ENCODE results near the gene BCKDHA.
"Not testable (repeated sequence)": the region's sequence is repeated elsewhere in the genome, so short reads cannot be mapped to it uniquely, and the experiment has no call there.

BCKDHA gene

DNA sequence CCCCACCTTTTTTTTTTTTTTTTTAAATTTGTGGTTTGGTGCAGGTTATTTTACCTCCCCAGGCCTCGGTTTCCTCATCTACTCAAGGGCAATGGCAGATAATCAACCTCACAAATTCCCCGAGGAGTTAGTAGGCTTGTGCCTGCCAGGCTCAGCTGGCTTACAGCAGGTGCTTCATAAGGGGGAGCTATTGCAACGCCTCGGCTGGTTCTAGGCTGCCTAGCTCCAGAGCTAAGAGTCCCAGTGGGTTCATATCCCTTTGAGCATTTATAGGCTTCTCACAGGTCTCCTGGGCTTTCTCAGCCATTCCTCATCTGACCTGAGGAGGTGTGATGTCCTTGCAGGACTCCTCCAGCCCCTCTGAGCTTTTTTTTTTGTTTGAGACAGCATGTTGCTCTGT is 10.6 kb downstream of the BCKDHA start:
- no peak for FAIRE-seq

DNA sequence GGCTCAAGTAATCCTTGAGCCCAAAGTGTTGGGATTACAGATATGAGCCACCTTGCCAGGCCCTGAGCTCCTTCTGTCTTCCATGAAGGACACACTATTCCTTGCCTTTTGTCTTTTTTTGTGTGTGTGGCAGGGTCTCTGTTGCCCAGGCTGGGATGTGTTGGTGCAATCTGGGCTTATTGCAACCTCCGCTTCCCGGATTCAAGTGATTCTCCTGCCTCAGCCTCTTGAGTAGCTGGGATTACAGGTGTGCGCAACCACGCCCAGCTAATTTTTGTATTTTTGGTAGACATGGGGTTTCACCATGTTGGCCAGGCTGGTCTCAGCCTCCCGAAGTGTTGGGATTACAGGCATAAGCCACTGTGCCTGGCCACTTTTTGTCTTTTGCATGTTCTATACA is 11.2 kb downstream of the BCKDHA start:
- FAIRE-seq: not testable (repeated sequence)

DNA sequence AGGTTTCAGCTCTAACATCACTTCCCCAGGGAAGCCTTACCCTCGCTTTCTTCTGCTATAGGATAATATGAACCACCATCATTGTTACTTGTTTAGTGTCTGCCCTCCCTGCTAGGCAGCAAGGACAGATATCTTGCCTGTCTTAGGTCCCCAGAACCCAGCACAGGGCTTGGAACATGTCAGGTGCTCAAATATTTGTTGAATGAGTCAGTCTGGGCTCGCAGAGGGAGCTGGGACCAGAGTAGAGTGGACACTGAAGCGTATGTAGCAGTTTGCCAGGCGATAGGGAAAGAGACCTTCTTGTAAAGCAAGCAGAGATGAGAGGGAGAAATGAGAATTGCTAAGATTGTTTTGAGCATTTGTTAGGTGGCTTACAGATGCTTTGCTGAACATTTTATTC is 11.7 kb downstream of the BCKDHA start:
- FAIRE-seq: no peak

DNA sequence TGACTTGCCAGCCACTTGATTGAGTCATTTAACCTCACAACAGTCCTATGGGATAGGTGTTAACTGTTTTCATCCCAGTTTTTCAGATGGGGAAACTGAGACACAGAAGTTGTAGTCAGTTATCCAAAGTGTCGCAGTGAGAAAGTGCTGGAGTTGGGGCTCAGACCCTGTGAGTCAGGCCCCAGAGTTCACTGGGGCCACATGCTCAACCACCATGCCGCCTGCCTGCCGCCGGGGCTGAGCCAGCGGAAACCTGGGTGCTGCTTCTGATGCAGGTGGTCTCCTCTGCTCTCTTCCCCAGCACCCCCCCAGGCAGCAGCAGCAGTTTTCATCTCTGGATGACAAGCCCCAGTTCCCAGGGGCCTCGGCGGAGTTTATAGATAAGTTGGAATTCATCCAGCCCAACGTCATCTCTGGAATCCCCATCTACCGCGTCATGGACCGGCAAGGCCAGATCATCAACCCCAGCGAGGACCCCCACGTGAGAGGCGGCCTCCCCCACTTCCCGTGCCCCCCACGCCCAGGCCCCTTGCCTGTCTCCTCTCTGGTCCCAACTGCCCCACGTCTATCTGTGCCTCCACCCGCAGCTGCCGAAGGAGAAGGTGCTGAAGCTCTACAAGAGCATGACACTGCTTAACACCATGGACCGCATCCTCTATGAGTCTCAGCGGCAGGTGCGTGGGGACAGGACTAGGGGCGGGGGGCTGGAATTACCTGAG is 12.9 kb downstream of the BCKDHA start:
- FAIRE-seq: no peak

DNA sequence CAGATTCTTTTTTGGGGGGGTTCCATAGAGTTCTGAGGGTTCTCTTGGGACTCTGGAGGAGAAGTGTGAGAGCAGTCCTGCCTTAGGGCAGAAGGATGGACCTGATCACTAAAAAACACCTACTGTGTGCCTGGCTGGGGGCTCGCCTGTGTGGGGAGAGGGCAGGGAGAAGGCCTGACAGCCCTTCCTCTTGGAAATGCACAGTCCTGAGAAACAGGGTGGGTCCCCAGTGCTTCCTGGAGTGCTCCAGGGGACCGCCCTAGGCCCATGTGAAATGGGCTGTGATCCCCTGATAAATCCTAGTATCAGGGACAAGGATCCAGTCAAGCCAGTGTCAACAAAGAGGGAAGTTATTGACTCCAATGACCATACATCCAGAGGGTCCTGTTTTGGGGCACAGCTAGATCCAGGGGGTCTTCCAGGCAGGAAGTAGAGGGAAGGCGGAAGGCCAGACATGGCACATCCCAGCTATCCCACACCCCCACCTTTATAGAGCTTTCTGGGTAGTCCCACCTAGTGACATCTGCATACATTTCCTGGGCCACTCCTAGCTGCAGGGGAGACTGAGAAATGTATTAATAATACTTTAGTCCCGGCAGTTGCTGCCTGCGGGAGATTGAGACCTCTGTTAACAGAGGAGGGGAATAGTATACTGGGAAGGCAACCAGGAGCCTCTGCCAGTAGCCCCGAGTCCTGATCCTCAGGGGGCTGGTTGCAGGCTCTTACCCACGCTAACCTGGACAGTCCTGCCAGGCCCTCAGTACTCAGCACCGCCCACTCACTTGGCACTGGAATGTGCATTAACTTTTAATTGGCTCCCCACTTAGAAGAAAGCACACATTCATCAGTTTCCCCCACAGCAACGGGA is 13.7 kb downstream of the BCKDHA start:
- no peak for FAIRE-seq

DNA sequence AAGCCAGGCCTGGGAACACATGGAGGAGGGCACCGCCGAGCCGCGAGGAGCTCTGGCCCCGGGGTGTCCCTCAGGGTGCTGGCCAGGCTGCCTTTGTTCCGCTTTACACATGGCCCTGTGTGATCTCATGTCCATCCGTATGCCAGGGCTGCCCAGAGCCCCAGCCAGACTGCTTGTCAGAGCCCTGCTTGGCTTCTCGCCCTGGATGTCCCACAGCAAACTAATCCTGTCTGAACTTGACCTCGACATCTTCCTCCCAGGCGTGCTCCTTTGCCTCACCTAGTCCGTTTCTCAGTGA is 14.3 kb downstream of the BCKDHA start:
- FAIRE-seq: no peak

DNA sequence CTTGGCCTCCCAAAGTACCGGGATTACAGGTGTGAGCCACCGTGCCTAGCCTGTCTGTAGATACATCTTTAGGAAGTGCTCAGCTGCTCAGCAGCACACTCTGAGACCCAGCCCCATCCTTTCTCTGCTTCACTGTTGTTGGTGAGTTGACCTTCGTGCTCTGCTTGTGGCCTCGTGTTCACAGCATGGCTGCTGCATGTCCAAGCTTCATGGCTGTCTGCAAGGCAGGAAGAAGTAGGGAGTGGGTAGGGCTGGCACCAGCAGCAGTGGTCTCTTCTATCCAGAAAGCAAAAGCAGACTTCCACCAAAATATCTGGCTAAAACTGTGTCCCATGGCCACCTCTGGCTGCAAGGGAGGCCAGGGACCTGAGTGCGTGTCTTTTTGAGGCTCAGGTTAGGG is 15.3 kb downstream of the BCKDHA start:
- no peak for FAIRE-seq

DNA sequence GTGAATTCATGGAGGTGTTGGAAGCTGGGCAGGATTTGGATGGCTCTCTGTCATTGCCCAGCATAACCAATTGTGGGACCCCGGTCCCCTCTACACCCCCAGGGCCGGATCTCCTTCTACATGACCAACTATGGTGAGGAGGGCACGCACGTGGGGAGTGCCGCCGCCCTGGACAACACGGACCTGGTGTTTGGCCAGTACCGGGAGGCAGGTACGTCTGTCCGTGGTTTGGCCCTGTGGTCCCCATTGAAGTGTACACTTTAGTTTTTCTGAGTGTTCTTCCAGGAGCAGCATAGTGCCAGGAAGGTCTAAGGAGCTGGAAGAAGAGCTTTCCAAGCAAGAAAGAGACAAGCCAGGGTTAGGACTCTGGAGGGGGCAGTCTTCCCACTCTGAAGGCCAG is 16.3 kb downstream of the BCKDHA start:
- no peak for FAIRE-seq

DNA sequence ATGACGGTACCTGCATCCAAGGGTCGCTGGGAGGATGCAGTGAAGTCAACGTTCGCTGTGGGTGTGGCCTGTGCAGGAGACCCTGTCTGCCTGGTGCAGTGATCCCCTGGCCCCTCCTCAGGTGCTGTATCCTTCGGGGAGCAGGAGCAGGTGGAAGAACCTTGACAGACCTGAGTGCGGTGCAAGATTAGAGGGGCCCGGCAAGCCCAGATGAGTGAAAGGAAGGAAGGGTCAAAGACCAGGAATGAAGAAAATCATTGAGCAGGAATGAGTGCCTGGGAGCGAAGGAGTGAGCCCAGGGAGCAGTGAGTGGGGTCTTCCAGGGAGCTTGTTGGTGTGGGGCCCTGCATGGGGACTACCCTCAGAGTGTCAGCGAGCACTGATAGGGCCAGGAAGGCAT is 16.8 kb downstream of the BCKDHA start:
- FAIRE-seq: no peak

DNA sequence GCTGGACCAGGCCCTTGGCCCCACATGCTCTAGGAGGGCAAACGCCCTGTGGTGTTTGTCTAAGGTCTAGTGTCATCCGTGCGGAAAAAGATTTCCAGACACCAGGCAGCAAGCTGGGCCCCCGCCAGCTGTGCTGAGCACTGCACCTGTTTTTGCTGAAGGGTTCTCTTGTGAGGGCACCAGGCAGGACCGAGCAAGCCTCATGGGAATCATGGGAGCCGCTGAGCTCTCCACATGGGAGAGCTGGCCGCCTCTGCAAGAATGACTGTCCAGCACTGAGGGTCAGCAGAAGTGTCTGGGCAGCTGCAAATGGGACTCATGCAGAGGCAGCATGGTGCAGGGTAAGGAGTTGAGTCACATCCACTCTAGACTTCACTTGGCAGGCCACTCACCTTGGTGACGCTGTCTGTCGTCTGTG is 17.5 kb downstream of the BCKDHA start:
- FAIRE-seq: no peak

DNA sequence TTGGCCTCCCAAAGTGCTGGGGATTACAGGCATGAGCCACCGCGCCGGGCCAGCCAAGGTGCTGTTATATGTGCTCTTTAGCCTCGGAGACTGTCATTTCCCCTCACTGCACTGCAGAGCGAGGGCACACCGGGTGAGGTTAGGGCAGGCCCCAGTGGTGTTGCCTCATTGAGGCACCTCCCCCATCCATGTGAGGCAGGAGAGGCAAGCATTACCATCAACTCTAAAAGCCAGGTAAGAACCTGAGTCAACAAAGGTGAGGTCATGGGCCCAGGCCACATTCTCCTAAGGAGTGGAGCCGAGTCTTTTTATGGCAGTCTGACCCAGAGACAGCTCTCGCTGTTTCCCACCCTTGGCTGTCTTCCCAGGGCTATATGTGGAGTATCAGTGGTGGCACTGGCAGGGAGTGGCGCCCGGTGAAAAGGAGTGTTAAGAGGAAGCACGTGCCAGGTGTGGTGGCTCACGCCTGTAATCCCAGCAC is 18.6 kb downstream of the BCKDHA start:
- no peak for FAIRE-seq

DNA sequence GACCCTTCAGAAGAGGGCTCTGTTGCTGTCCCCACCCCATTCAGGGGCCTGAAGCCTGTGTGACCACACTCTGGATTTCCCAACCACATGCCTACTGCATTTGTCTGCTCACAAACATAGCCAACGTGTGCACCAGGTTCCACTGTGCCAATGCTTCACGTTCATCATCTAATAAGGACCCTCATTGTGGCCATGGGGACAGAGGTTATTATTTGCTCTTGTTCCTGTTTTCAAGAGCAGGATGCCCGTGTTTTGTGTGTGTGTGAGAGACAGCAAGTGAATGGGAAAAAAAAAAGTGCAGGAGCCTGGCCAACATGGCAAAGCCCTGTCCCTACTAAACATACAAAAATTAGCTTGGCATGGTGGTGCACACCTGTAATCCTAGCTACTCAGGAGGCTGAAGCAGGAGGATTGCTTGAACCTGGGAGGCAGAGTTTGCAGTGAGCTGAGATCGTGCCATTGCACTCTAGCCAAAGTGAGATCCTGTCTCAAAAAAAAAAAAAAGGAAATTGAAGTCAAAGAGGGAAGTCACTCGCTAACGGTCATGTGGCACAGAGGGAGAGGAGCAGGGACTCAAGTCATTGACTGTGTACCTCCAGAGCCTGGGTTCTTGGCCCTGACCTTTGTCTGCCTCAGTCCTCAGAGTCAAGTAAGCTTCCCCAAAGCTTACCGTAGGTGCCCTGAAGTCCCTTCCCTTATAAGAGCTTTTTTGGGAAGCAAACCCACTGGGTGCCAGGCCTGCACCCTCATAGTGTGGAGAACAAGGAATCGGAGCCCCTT is 22.7 kb downstream of the BCKDHA start:
- FAIRE-seq: no peak

DNA sequence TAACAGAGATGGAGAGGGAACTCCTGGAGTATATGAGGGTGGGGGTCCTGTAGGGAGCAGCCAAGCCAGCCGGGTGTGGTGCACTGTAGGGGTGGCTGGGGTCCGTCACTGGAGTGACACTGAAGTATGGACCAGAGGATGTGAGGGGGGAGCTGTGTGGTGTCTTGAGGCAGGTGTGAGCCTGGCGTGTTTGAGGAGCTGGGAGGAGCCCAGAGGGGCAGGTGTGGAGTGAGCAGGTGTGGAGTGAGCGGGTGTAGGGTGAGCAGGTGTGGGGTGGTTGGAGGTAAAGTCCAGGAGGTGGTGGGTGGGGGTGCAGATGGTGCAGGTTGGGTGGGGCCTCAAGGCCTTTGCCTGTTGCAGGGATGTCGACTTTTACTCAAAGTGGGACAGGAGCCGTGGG is 23.7 kb downstream of the BCKDHA start:
- no peak for FAIRE-seq

DNA sequence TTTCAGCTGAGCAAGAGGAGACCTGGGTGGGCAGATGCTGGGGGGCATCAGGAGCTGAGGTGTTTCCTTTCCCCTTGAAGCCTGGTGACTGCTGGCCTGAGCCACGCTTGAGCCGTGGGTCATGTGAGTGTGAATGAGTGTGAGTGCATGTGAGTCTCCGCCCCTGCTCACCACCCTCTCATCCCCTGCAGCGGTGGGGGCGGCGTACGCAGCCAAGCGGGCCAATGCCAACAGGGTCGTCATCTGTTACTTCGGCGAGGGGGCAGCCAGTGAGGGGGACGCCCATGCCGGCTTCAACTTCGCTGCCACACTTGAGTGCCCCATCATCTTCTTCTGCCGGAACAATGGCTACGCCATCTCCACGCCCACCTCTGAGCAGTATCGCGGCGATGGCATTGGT is 24.4 kb downstream of the BCKDHA start:
- FAIRE-seq: no peak

DNA sequence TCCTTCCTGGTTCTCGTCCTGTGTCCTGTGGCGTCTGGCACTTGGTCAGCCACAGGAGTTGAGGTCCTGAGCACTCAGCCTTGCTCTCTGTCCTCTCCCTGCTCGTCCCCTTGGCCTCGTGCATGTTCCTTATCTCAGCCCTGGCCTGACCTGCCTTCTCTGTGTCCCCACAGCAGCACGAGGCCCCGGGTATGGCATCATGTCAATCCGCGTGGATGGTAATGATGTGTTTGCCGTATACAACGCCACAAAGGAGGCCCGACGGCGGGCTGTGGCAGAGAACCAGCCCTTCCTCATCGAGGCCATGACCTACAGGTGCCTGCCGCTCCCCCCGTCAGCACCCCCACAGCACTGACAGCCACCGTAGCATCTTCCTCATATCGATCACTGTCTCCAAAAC is 24.8 kb downstream of the BCKDHA start:
- no peak for FAIRE-seq

DNA sequence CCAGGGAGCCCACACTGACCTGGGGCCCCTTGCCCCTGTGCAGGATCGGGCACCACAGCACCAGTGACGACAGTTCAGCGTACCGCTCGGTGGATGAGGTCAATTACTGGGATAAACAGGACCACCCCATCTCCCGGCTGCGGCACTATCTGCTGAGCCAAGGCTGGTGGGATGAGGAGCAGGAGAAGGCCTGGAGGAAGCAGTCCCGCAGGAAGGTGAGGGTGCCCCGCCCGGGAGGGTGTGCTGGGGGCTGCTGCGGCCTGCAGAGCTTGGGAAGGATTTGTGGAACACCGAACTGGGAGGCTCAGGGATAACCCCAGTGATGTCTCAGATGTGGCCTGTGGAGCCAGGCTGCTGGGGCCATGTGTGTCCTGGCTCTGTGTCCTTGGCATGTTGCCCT is 25.3 kb downstream of the BCKDHA start:
- FAIRE-seq: no peak

DNA sequence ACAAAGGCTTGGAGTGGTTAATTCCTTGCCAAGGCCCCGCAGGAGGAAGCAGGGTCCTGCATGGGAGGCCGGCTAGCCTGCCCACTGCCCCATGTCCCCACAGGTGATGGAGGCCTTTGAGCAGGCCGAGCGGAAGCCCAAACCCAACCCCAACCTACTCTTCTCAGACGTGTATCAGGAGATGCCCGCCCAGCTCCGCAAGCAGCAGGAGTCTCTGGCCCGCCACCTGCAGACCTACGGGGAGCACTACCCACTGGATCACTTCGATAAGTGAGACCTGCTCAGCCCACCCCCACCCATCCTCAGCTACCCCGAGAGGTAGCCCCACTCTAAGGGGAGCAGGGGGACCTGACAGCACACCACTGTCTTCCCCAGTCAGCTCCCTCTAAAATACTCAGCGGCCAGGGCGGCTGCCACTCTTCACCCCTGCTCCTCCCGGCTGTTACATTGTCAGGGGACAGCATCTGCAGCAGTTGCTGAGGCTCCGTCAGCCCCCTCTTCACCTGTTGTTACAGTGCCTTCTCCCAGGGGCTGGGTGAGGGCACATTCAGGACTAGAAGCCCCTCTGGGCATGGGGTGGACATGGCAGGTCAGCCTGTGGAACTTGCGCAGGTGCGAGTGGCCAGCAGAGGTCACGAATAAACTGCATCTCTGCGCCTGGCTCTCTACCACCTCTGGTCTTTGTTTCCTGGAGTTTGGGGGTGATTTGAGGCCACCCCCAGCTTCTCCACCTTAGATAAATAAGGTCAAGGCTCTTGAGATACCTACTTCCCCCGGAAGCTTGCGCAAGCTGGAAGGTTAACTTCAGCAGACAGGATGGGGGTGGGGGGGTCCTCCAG is 26.9 kb downstream of the BCKDHA start:
- no peak for FAIRE-seq

DNA sequence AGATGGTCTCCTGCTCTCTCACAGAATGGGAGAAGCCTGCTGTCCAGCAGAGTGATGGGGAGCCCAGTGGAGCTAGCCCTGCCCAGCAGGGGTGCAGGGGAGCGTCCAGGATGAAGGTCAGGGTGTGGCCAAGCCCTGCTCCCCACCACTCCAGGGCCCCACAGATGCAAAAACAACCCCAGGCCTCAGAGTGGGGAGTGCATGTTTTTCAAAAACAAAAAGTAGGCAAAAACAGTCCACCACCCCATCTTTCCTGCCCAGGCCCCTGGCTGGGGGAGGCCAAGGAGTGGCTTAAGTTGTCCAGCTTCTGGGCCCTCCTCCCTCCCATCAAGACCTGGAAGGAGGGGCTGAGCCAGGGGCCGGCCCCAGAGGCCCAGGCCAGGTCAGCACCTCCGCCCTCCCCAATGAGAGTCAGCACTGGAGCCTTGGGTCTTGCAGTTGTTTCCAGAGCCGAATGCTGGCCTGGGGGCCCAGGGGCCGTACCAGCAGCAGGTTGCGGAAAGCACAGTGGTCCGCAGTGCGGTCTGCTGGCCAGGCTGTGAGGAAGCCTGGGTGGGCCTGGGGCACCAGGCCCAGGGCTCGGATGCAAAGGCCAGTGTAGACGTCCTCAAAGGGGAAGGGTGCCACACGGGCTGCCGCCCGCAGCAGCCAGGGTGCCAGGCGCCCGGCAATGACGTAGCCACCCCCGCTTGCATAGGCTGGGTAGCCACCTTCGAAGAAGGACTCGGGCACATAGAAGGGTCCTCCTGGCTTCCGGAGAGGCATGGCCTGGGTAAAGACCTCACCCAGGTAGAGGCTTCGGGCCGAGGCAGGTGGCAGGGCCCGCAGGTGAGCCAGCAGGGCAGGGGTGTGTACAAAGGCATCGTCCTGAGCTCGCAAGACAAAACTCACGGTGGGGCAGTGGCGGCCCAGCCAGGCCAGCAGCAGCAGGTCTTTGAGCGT is 27.8 kb downstream of the BCKDHA start:
- FAIRE-seq: no peak

DNA sequence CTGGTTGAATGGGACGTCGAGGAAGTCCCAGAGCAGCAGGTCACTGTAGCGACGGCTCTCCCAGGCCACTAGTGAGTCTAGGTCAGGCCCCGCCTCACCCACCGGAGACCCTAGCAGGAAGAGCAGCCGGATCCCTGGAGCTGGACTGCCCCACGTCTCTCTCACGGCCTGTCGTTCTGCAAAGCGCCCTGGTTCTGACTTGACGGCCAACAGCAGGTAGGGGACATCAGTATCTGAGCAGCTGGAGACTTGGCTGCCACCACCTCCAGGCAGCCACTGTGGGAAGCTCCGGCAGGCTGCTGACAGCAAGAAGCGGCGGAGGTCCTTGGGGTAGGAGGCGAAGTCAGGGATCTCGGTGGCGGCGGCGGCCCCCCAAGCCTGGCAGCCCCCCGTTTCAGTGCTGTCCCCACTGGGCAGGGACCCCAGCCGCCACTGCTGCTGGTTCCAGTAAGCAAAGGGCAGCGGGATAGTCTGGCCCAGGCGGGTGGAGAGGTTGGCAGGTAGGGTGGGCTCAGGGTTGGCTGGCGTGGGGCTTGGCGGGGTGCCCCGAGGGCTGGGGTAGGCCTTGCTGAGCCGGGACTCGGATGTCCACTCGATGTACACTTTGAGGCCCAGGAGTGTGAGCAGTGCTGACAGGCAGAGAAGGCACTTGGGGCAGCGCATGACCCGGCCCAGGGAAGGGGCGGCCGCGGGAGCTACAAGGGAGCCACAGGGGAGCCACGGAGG is 28.7 kb downstream of the BCKDHA start:
- no peak for FAIRE-seq

DNA sequence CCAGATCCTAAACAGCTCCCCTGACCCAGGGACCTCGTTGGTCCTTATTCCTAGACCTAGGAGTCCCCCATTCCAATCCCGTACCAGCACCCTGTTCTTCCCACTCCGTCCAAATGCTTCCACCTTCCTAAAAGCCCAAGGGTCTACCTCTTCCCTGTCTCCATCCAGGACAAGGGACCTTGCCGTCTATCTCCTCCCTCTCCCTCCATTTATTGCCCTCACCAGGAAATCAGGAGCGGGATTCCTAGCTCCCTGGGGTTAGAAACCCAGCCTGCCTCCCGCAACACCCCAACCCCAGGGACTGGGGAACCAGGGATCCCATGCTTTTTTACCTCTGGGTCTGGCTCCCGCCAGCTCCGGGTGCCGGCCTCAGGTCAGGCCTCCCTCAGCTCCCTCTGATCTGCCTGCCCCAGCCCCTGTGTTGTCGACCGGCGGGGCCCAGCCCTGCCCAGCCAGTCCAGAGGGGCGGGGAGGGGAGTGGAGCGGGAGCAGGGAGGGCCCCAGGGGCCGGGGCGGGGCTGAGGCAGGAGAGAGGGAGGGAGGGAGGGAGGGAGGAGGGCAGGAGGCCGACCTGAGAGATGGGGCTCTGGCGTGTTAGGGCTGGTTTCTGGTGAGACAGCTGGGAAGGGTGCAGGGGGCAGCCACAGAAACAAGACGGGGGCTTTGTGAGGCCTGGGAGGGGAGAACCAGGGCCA is 29.5 kb downstream of the BCKDHA start, which contains the start of gene B3GNT8:
B3GNT8 (minus strand) TSS at position 423 of the 695 bp plus-strand sequence. CDS start 596 bp downstream, outside the sequence.
- FAIRE-seq: no peak
